Trophoblast cell (in vitro differentiated cells and primary cell): ENCODE results near the gene PAQR4.
"Not testable (repeated sequence)": the region's sequence is repeated elsewhere in the genome, so short reads cannot be mapped to it uniquely, and the experiment has no call there.

Experiments
- DNase-seq, 2 donors: peaks; one replicate each; pipeline ENCODE4 v3.0.0-alpha.2; 2016
- H2AFZ ChIP-seq: 2 replicates; pipeline ENCODE4 v1.6.1; 2013; ENCODE audit warnings: low read length, moderate library complexity, mild to moderate bottlenecking; ENCODE audit not compliant: insufficient read depth, poor library complexity
- H2AK5ac ChIP-seq: 2 replicates; pipeline ENCODE4 v1.6.1; 2013; ENCODE audit warnings: mild to moderate bottlenecking, low read length
- H2BK120ac ChIP-seq: 2 replicates; pipeline ENCODE4 v1.6.1; 2013; ENCODE audit warnings: low read length, mild to moderate bottlenecking, moderate library complexity; ENCODE audit not compliant: insufficient read depth, poor library complexity
- H2BK12ac ChIP-seq: 2 replicates; pipeline ENCODE4 v1.6.1; 2013; ENCODE audit warnings: mild to moderate bottlenecking, low read length, moderate library complexity
- H2BK5ac ChIP-seq: 2 replicates; pipeline ENCODE4 v1.6.1; 2013; ENCODE audit warnings: low read length, low read depth, moderate library complexity, mild to moderate bottlenecking; ENCODE audit not compliant: poor library complexity
- H3K14ac ChIP-seq: 2 replicates; pipeline ENCODE4 v1.6.1; 2013; ENCODE audit warnings: mild to moderate bottlenecking, low read length
- H3K18ac ChIP-seq: 2 replicates; pipeline ENCODE4 v1.6.1; 2013; ENCODE audit warnings: mild to moderate bottlenecking, low read length
- H3K23ac ChIP-seq: 2 replicates; pipeline ENCODE4 v1.6.1; 2013; ENCODE audit warnings: low read length
- H3K27ac ChIP-seq: 2 replicates; pipeline ENCODE4 v1.5.1; 2013; ENCODE audit warnings: low read depth, mild to moderate bottlenecking, inconsistent platforms, low read length, moderate library complexity
- H3K27me3 ChIP-seq: 2 replicates; pipeline ENCODE4 v1.6.1; 2013; ENCODE audit warnings: inconsistent platforms, mild to moderate bottlenecking, low read length, moderate library complexity; ENCODE audit not compliant: insufficient read depth
- H3K36me3 ChIP-seq, 2 experiments: 1 replicate in 1 of 2; 2 replicates in 1 of 2; pipeline ENCODE4 v1.6.1; 2013; ENCODE audit warnings: low read length in 2 of 2, mild to moderate bottlenecking in 2 of 2, moderate library complexity in 1 of 2; ENCODE audit not compliant: insufficient read depth in 2 of 2, control insufficient read depth in 1 of 2
- H3K4ac ChIP-seq: 2 replicates; pipeline ENCODE4 v1.6.1; 2013; ENCODE audit warnings: low read depth, mild to moderate bottlenecking, low read length, moderate library complexity
- H3K4me1 ChIP-seq, 2 experiments: 1 replicate in 1 of 2; 2 replicates in 1 of 2; pipeline ENCODE4 v1.6.1; 2013; ENCODE audit warnings: low read length in 2 of 2, mild to moderate bottlenecking in 2 of 2, moderate library complexity in 1 of 2; ENCODE audit not compliant: insufficient read depth in 2 of 2, control insufficient read depth in 1 of 2
- H3K4me2 ChIP-seq: 2 replicates; pipeline ENCODE4 v1.6.1; 2013; ENCODE audit warnings: inconsistent platforms, mild to moderate bottlenecking, low read length, moderate library complexity
- H3K4me3 ChIP-seq: 2 replicates; pipeline ENCODE4 v1.5.1; 2013; ENCODE audit warnings: mild to moderate bottlenecking, low read depth, low read length, inconsistent platforms
- H3K79me1 ChIP-seq: one replicate; pipeline ENCODE4 v1.6.1; 2013; ENCODE audit warnings: low read length
- H3K79me2 ChIP-seq: 2 replicates; pipeline ENCODE4 v1.6.1; 2013; ENCODE audit warnings: low read length, mild to moderate bottlenecking; ENCODE audit not compliant: control insufficient read depth, insufficient read depth, poor library complexity
- H3K9ac ChIP-seq: 2 replicates; pipeline ENCODE4 v1.6.1; 2013; ENCODE audit warnings: mild to moderate bottlenecking, low read length
- H3K9me3 ChIP-seq: 2 replicates; pipeline ENCODE4 v1.6.1; 2013; ENCODE audit warnings: low read depth, mild to moderate bottlenecking, control low read depth, inconsistent platforms, low read length; ENCODE audit not compliant: insufficient read depth
- H4K12ac ChIP-seq: 2 replicates; pipeline ENCODE4 v1.6.1; 2013; ENCODE audit warnings: low read depth, mild to moderate bottlenecking, low read length, moderate library complexity
- H4K8ac ChIP-seq: 2 replicates; pipeline ENCODE4 v1.6.1; 2013; ENCODE audit warnings: low read depth, mild to moderate bottlenecking, low read length, moderate library complexity
- H4K91ac ChIP-seq: one replicate; pipeline ENCODE4 v1.6.1; 2013; ENCODE audit warnings: low read depth, mild to moderate bottlenecking, low read length, moderate library complexity
- WGBS: extraction: QIAGEN DNeasy Blood & Tissue Kit; methylation state at CpG from one replicate; pipeline ENCODE4 v1.1.7; 2013; ENCODE audit warnings: missing lambda C conversion rate; ENCODE audit not compliant: insufficient read length, insufficient coverage; ENCODE audit errors: extremely low coverage; 5-methylcytosine and 5-hydroxymethylcytosine counted together

The PAQR4 gene

DNA sequence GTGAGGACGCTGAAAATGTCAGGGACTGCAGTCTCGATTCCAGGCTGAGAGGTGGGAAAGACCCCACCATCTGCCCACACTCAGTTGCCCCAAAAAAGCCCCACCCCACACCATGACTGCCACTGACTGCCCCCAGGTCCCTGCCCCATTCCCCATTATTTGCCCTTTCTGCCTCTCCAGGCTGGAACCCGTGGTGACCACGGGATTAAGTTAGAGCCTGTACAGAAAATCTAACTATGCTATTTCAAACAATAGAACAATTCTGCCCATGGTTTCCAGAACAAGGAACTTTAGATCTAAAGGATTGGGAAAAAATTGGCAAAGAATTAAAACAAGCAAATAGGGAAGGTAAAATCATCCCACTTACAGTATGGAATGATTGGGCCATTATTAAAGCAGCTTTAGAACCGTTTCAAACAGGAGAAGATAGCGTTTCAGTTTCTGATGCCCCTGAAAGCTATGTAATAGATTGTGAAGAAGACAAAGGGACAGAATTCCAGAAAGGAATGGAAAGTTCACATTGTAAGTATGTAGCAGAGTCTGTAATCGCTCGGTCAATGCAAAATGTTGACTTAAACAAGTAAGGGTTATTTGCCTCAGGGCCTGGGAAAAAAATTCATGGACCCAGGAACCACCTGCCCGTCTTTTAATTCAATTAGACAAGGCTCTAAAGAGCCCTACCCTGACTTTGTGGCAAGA, 43.0 kb upstream of the PAQR4 start:
- Histone ChIP-seq H3K14ac (no peak overlapping the region), H3K79me1 (no peaks in the 10 kb centered on the region), H2AK5ac (no peak overlapping the region), H3K4me1 (peaks cover 4 to 8% of the 10 kb centered on the region in 2 experiments), H3K9ac (peak overlapping the region; percentile 31), H3K4ac (no peak overlapping the region), H3K18ac (no peak overlapping the region), H4K12ac (peak overlapping the region; percentile 51), H3K23ac (no peak overlapping the region), H2BK12ac (no peak overlapping the region), H3K36me3 (peaks cover 13% of the 10 kb centered on the region in 2 experiments), H2AFZ (no peak overlapping the region), H3K27me3 (no peaks in the 10 kb centered on the region), H3K4me2 (peak overlapping the region; percentile 37), H4K91ac (no peak overlapping the region), H2BK5ac (no peak overlapping the region), H3K9me3 (peaks cover 2% of the 10 kb centered on the region), H4K8ac (peak overlapping the region; percentile 35), H3K27ac (no peak overlapping the region), H2BK120ac (no peak overlapping the region), H3K4me3 (no peak overlapping the region), H3K79me2 (no peaks in the 10 kb centered on the region)
- peak; percentile 35 to 79 for DNase-seq
- WGBS, result no CpG with 5 or more reads among the region's 9 CpGs

- no peak overlapping the region for H3K4ac ChIP-seq
- no peak overlapping the region for H2BK120ac ChIP-seq
- H3K14ac ChIP-seq, result no peak overlapping the region
- no peak overlapping the region for H4K8ac ChIP-seq
- peak overlapping the region; percentile 53 for H3K4me2 ChIP-seq
- H2BK12ac ChIP-seq, result no peak overlapping the region
- no peak overlapping the region for H3K4me3 ChIP-seq
- no peak overlapping the region for H2AFZ ChIP-seq
- no peak overlapping the region for H2AK5ac ChIP-seq
- H2BK5ac ChIP-seq, result no peak overlapping the region
- H4K91ac ChIP-seq, result no peak overlapping the region
- H3K18ac ChIP-seq, result no peak overlapping the region
- no peak for DNase-seq
- no peaks in the 10 kb centered on the region for H3K79me1 ChIP-seq
- H3K4me1 ChIP-seq, result peaks cover 4 to 8% of the 10 kb centered on the region in 2 experiments
- H3K27me3 ChIP-seq, result no peaks in the 10 kb centered on the region
- H3K9me3 ChIP-seq, result peaks cover 2% of the 10 kb centered on the region
- WGBS, result no CpG with 5 or more reads among the region's 5 CpGs
- H4K12ac ChIP-seq, result no peak overlapping the region
- no peak overlapping the region for H3K9ac ChIP-seq
- no peak overlapping the region for H3K23ac ChIP-seq
- no peaks in the 10 kb centered on the region for H3K79me2 ChIP-seq
- H3K36me3 ChIP-seq, result peaks cover 13% of the 10 kb centered on the region in 2 experiments
- H3K27ac ChIP-seq, result no peak overlapping the region
Measured at GRCh38 chr16:2926650-2926999, 42.5 kb upstream of the PAQR4 start.

DNA sequence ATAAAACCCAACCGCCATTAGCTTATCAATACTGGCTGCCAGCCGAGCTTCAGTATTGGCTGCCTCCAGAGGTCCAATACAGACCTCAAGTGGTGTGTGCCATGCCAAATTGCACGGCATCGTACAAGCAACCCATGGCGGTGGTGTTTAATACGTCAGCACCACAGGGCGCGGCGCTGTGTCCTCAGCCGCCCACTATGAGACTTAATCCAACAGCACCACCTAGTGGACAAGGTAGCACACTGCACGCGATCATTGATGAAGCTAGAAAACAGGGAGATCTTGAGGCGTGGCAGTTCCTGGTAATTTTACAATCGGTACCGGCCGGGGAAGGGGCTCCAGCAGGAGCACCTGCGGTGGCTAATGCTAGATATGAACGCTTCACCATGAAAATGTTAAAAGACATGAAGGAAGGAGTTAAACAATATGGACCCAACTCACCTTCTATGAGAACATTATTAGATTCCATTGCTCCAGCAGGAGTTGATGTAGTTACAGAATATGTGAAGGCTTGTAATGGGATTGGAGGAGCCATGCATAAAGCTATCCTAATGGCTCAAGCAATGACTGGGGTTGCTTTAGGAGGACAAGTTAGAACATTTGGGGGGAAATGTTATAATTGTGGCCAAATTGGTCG, 42.0 kb upstream of the PAQR4 start:
- Histone ChIP-seq H2AK5ac (no peak overlapping the region), H2BK5ac (no peak overlapping the region), H3K4me3 (no peak overlapping the region), H3K4me1 (peaks cover 4 to 8% of the 10 kb centered on the region in 2 experiments), H3K4me2 (peak overlapping the region; percentile 53), H3K18ac (no peak overlapping the region), H3K79me2 (no peaks in the 10 kb centered on the region), H3K9ac (no peak overlapping the region), H2BK120ac (no peak overlapping the region), H2AFZ (no peak overlapping the region), H4K12ac (no peak overlapping the region), H3K27ac (no peak overlapping the region), H3K36me3 (peaks cover 13% of the 10 kb centered on the region in 2 experiments), H2BK12ac (no peak overlapping the region), H4K8ac (no peak overlapping the region), H3K9me3 (peaks cover 2% of the 10 kb centered on the region), H3K14ac (no peak overlapping the region), H3K27me3 (no peaks in the 10 kb centered on the region), H3K79me1 (no peaks in the 10 kb centered on the region), H3K23ac (no peak overlapping the region), H3K4ac (no peak overlapping the region), H4K91ac (no peak overlapping the region)
- peak; percentile 91 to 99 for DNase-seq
- no CpG with 5 or more reads among the region's 19 CpGs for WGBS

DNA sequence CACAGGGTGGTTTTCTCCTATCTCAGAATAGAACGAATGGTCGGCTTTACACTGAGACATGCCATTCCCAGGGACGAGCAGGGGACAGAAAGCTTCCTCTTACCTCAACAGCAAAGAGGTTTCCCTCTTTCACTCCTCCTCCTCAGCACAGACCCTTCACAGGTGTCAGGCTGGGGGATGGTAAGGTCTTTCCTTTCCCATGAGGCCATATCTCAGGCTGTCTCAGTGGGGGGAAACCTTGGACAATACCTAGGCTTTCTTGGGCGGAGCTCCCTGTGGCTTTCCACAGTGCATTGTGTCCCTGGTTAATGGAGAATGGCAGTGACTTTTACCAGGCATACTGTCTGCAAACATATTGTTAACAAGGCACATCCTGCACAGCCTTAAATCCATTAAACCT, 41.0 kb upstream of the PAQR4 start:
- DNase-seq, H4K8ac ChIP-seq, H3K79me1 ChIP-seq, H4K91ac ChIP-seq, H3K4me2 ChIP-seq, H2BK12ac ChIP-seq, H2AK5ac ChIP-seq, H2AFZ ChIP-seq, H3K4me1 ChIP-seq, H4K12ac ChIP-seq, H3K79me2 ChIP-seq, H3K9me3 ChIP-seq, H2BK120ac ChIP-seq, H3K18ac ChIP-seq, H3K14ac ChIP-seq, H3K9ac ChIP-seq, H2BK5ac ChIP-seq, H3K4ac ChIP-seq, H3K23ac ChIP-seq, H3K27ac ChIP-seq, H3K27me3 ChIP-seq, H3K4me3 ChIP-seq: not testable (repeated sequence)
- peaks cover 13 to 15% of the 10 kb centered on the region in 2 experiments for H3K36me3 ChIP-seq
- WGBS, result no CpG with 5 or more reads among the region's 4 CpGs
